Suprapubic skin (tissue), 4 donors: ENCODE results near the gene IER5.

ENCODE experiments used
- CTCF ChIP-seq, 2 donors: fragments of 200-600 bp in 1 of 2; fragments of 450-650 bp in 1 of 2; sonication (generic) in 1 of 2; IDR thresholded peaks; one replicate each; pipeline ENCODE4 v1.5.1; 2016 to 2019; ENCODE audit warnings: antibody characterized with exemption in 2 of 2, mild to moderate bottlenecking in 1 of 2, moderate library complexity in 1 of 2
- EP300 ChIP-seq: sonication (generic); formaldehyde crosslinking; IDR thresholded peaks from one replicate; pipeline ENCODE4 v1.6.1; 2017; ENCODE audit warnings: antibody characterized with exemption
- POLR2A ChIP-seq, 2 donors: fragments of 450-650 bp; IDR thresholded peaks; one replicate each; pipeline ENCODE4 v1.6.1; 2017; ENCODE audit warnings: antibody characterized with exemption in 2 of 2, mild to moderate bottlenecking in 2 of 2, moderate library complexity in 2 of 2
- POLR2AphosphoS5 ChIP-seq, 3 donors: sonication (generic); formaldehyde crosslinking; IDR thresholded peaks; one replicate each; pipeline ENCODE4 v1.6.1; 2017; ENCODE audit warnings: antibody characterized with exemption in 3 of 3

- no peak for TF ChIP-seq POLR2A (IDR thresholded peaks at IDR 0.05)
- no peak for TF ChIP-seq CTCF (IDR thresholded peaks at IDR 0.05)
- no peak for TF ChIP-seq EP300
- TF ChIP-seq POLR2AphosphoS5 (IDR thresholded peaks at IDR 0.05): no peak
These were observed 28.4 kb downstream of the IER5 start for GRCh38 chr1:181116819-181117390.
